ENCODE measurements around the gene ANKRD39.

Gene ANKRD39

GRCh38 chr2:96877042-96877451 is 19.2 kb upstream of the ANKRD39 start:
- no peak for DNase-seq (ENCODE audit: low spot score)
- in situ Hi-C loops (cut with MboI; ENCODE audit: low sequenced_read_pairs, unreplicated experiment), result no loop called here
- TF ChIP-seq CTCF (IDR thresholded peaks at IDR 0.05; ENCODE audit: borderline replicate concordance, control extremely low read depth, extremely low read depth, insufficient read depth, missing control alignments), result no peak

DNA sequence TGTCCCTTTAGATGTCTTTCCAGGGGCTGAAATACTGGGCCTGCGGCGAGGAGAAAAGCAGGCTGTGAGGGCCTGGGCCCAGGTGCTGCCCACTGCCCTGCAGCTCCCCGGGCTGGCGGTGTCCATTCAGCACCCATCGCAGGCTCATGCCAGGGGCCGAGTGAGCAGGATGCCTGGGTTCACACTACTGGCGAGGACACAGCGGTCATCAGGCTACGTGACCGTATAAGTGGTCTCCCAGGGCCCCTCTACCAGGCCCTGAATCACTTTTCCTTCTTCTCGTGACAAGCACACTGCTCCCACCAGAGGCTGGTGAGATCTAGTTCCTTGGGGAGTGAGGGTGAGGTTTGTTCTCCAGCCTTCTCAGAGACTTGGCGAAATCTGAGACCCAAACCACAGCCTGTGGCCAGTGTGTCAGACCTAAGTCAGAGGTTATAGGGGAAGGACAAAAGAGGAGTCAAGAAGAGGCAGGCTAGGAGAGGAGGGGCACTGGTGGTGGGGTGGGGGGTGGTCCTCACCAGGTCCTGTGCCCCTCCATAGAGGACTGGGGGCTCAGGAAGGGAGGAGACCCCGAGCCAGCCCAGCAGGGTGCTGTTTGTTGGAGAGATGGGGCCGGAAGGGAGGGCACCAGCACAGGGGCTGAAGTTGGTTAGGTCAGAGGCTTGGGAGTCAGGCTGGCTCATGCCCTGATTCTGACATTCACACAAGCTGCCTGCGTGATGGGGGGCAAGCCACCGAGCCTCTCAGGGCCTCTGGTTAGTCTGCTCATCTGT is 18.6 kb upstream of the ANKRD39 start:
- in situ Hi-C loops (cut with MboI; ENCODE audit: low sequenced_read_pairs, unreplicated experiment), result no loop called here
- no peak for TF ChIP-seq CTCF (IDR thresholded peaks at IDR 0.05; ENCODE audit: borderline replicate concordance, control extremely low read depth, extremely low read depth, insufficient read depth, missing control alignments)
- DNase-seq (ENCODE audit: low spot score), result no peak

- DNase-seq (ENCODE audit: low spot score), result no peak
- in situ Hi-C loops (cut with MboI; ENCODE audit: low sequenced_read_pairs, unreplicated experiment), result no loop called here
- TF ChIP-seq CTCF (IDR thresholded peaks at IDR 0.05; ENCODE audit: borderline replicate concordance, control extremely low read depth, extremely low read depth, insufficient read depth, missing control alignments), result no peak
Measured at GRCh38 chr2:96875498-96876268, 17.9 kb upstream of the ANKRD39 start.

DNA sequence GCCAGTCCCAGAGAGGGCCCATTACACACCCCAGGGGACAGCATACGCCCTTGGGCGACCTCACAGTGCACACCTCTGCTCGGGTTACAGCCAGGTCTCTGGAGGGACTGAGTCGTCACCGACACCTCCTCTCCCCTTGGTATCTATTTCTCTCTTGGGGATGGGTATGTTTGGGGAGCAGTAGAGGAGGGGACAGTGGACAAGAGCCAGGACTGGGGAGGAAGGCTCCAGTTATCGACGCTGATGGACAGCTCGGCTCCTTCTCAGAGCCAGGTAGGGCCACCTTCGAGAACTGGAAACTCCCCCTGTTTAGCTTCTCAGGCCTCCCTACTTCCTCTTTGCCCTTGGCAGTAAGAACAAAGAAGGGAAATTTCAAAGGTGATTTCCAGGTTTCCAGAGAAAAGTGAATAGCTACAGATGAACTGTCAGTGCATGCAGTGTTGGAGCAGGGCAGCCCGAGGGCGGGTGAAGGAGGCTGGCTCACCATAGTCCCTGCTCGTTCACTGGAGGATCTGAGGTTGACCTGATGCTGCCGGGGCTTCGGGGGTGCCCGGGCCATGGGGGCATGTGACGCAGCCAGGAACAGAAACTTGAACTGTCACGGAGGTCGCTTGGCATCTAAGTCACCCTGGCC is 16.5 kb upstream of the ANKRD39 start:
- TF ChIP-seq CTCF (IDR thresholded peaks at IDR 0.05; ENCODE audit: borderline replicate concordance, control extremely low read depth, extremely low read depth, insufficient read depth, missing control alignments), result no peak
- no peak for DNase-seq (ENCODE audit: low spot score)
- in situ Hi-C loops (cut with MboI; ENCODE audit: low sequenced_read_pairs, unreplicated experiment), result no loop called here

DNA sequence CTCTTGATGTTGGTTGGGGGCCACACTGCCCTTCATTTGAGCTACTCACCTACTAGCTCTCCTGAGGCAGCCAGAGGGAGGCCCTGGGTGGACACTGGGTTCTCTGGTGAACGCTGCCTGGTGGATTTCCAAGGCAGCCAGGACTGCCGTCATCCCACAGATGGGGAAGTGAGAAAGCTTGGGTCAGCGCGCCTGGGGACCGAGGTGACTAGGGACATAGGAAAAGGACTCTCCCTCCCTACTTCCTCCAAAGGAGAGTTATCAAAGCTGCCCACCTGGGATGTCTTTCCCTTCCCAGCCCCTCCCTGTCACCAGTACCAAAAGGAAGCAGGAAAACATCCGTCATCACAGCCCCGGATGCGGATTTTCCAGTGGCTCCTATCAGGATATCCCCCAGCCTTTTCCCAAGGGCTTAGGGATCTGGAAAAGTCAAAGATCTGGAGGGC is 15.9 kb upstream of the ANKRD39 start:
- no peak for DNase-seq (ENCODE audit: low spot score)

More for the DNA sequence above, 15.9 kb upstream of the ANKRD39 start:
- in situ Hi-C loops (cut with MboI; ENCODE audit: low sequenced_read_pairs, unreplicated experiment), result no loop called here
- TF ChIP-seq CTCF (IDR thresholded peaks at IDR 0.05; ENCODE audit: borderline replicate concordance, control extremely low read depth, extremely low read depth, insufficient read depth, missing control alignments), result no peak

Data from GM13976 (cell line).